CD4-positive, alpha-beta T cell treated with Interferon gamma for 1 hour (primary cell): Measurements from ENCODE around the gene PCDHGB2.
"Not testable (repeated sequence)": the region's sequence is repeated elsewhere in the genome, so short reads cannot be mapped to it uniquely, and the experiment has no call there.

Experiments used
- DNase-seq: peaks from one replicate; pipeline ENCODE4 v3.0.0-alpha.2; 2020

The PCDHGB2 gene

DNA sequence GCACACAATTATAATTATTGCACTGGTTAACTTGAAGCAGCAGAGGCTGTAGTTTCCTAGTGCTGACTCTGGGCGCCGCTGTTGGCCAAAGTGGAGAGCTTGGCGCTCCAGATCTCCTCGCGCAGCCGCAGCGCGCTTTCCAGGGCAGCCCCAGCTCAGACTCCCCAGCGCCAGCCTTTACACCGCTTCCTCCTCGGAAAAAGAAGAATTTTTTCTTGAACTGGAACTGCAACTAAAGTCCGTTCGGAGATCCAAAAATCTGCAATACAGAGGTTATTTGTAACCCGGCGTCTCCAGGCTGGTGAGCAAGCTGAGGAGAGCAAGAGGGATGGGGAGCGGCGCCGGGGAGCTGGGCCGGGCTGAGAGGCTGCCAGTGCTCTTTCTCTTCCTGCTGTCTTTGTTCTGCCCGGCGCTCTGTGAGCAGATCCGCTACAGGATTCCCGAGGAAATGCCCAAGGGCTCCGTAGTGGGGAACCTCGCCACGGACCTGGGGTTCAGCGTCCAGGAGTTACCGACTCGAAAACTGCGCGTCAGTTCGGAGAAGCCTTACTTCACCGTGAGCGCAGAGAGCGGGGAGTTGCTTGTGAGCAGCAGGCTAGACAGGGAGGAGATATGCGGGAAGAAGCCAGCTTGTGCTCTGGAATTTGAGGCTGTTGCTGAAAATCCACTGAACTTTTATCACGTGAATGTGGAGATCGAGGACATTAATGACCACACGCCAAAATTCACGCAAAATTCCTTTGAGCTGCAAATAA lies 27.9 kb downstream of the PCDHGB2 start, which contains the start of gene PCDHGB4:
Gene PCDHGB4 (plus strand): TSS at position 142 of the 755 bp plus-strand sequence. CDS start 187 bp downstream, at position 329.
- not testable (repeated sequence) for DNase-seq

- DNase-seq: no peak
These were observed 28.9 kb downstream of the PCDHGB2 start for GRCh38 chr5:141388661-141389060.

GRCh38 chr5:141389153-141390042 lies 29.6 kb downstream of the PCDHGB2 start:
- DNase-seq: no peak

DNA sequence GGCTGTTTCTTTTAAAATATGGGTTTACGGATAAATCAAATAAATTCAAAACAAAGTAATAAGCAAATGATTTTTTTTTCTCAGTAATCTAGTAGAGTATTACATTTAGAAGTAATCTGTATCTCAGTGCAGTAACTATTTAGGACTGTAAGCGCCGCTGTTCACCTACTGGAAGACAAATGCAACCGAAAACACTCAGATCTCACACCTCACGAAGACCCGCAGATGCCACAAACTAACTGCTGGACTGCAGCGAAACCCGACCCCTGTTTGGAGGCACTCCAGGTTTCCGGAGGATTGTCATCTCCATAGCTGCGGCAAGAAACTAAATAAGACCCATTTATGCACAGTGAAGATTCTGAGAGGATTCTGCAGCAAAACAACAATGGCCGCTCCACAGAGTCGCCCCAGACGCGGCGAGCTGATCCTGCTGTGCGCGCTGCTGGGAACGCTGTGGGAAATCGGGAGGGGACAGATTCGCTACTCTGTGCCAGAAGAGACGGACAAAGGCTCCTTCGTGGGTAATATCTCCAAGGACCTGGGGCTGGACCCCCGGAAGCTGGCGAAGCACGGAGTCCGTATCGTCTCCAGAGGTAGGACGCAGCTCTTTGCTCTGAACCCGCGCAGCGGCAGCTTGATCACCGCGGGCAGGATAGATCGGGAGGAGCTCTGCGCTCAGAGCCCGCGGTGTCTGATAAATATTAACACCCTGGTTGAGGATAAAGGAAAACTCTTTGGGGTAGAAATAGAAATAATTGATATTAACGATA lies 32.8 kb downstream of the PCDHGB2 start, which contains the start of gene PCDHGA8:
Gene PCDHGA8 (plus strand): TSS at position 205 of the 770 bp plus-strand sequence. CDS start 181 bp downstream, at position 386.
- DNase-seq: no peak

DNA sequence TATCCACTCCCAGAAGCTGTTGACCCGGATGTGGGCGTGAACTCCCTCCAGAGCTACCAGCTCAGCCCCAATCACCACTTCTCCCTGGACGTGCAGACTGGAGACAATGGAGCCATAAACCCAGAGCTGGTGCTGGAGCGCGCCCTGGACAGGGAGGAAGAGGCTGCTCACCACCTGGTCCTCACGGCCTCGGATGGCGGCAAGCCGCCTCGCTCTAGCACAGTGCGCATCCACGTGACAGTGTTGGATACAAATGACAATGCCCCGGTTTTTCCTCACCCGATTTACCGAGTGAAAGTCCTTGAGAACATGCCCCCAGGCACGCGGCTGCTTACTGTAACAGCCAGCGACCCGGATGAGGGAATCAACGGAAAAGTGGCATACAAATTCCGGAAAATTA lies 33.5 kb downstream of the PCDHGB2 start:
- no peak for DNase-seq

GRCh38 chr5:141394401-141395187 lies 34.8 kb downstream of the PCDHGB2 start:
- not testable (repeated sequence) for DNase-seq

- peak; percentile 30 for DNase-seq
These were observed 38.2 kb downstream of the PCDHGB2 start, which contains the start of gene PCDHGB5 for GRCh38 chr5:141397756-141398551. PCDHGB5 (plus strand) TSS chr5:141397947; CDS start chr5:141398128, 181 bp downstream.

DNA sequence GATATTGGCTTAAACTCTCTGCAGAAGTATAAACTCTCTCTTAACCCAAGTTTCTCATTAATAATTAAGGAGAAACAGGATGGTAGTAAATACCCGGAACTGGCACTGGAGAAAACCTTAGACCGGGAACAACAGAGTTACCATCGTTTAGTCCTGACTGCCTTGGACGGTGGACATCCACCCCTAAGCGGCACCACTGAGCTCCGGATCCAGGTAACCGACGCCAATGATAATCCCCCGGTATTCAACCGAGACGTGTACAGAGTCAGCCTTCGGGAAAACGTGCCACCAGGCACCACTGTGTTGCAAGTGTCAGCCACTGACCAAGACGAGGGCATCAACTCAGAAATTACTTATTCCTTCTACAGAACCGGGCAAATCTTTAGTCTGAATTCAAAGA lies 38.8 kb downstream of the PCDHGB2 start:
- no peak for DNase-seq

GRCh38 chr5:141399555-141400258 lies 39.9 kb downstream of the PCDHGB2 start:
- no peak for DNase-seq

GRCh38 chr5:141402553-141403243 lies 42.9 kb downstream of the PCDHGB2 start, which contains the start of gene PCDHGA9:
PCDHGA9 (plus strand) TSS chr5:141402778; CDS start chr5:141402953, 175 bp downstream.
- no peak for DNase-seq

GRCh38 chr5:141403387-141403786 lies 43.6 kb downstream of the PCDHGB2 start:
- DNase-seq: no peak

- peak; percentile 28 for DNase-seq
These were observed 48.2 kb downstream of the PCDHGB2 start, which contains the start of gene PCDHGB6 for GRCh38 chr5:141407790-141408505. PCDHGB6 (plus strand) TSS chr5:141408021; CDS start chr5:141408203, 182 bp downstream.

- DNase-seq: no peak
These were observed 50.0 kb downstream of the PCDHGB2 start for GRCh38 chr5:141409598-141410306.

- DNase-seq: no peak
These were observed 51.8 kb downstream of the PCDHGB2 start for GRCh38 chr5:141411575-141411974.
